ENCODE measurements around the gene SCUBE1.

- TF ChIP-seq CTCF (IDR thresholded peaks at IDR 0.05) (no peak), POLR2A (IDR thresholded peaks at IDR 0.05) (no peak), POLR2AphosphoS5 (IDR thresholded peaks at IDR 0.05) (no peak)
Measured at GRCh38 chr22:43173566-43173965, 169.6 kb downstream of the SCUBE1 start.
